ENCODE measurements around the gene CDH26. TPM values are rescaled to one million over a fixed set of nuclear protein-coding genes. Genes with fewer than 3 reads are reported as not detected.

Gene CDH26
- total and polyA plus RNA-seq, 9 of the 15 experiments (the other 6 are each of a cell fraction or from before 2014, with no cell fraction given): 0.07 to 0.13 (median 0.10) TPM; not detected in 4

DNA sequence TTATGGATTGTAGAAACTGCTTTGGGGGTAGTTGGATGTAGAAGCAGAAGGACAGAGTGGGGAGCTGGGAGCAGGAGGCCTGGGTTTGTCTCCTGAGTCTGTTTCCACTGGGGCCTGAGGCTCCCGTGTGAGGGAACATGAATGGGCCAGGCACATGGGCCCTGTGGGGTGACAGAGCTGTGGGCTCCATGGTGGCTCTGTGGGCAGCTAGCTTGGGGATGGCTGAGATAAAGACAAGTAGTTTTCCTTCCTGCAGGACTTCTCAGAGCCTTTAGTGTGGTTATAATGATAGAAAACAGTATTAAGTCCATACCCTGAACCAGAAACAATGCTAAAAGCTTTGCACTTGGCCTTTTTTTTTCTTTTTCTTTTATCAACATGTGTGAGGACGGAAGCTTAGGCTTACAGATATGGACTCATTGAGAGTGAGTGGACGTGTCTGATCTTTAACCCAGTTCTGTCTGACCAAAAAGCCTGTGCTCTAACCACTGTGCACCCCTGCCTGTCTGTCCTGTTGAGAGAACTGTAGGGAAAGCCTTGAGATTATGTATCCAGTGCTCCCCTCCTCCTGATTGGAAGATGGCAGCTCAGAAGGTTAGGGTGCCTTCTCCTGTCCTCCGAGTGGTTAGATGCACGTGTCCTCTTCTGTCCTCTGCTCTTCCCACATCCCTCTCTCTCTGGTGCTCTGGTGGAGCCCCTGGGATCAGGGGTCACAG lies 98.3 kb downstream of the CDH26 start:
- Histone ChIP-seq H3K27ac (ENCODE audit: extremely low read depth, low read depth, low read length) (no peak overlapping the region), H3K9ac (ENCODE audit: insufficient read depth in 1 of 2, low read depth in 2 of 2, low read length in 2 of 2) (no peak overlapping the region), H3K4me2 (ENCODE audit: insufficient read depth, low read length) (no peak overlapping the region), H2AFZ (ENCODE audit: low read depth, low read length) (no peak overlapping the region), H4K20me1 (replicated peaks; ENCODE audit: control insufficient read depth, insufficient read depth, low read length) (no peaks in the 10 kb centered on the region), H3K9me3 (replicated peaks; ENCODE audit: control insufficient read depth, insufficient read depth, low read depth, low read length) (no peaks in the 10 kb centered on the region), H3K4me1 (replicated peaks in 1 of 2; ENCODE audit: control insufficient read depth in 2 of 2, insufficient read depth in 2 of 2, low read length in 2 of 2) (peaks cover 5 to 7% of the 10 kb centered on the region in 2 experiments; a peak in 1 of 5 replicates), H3K4me3 (no peak overlapping the region), H3K9me1 (ENCODE audit: control insufficient read depth, insufficient read depth, low read length) (no peaks in the 10 kb centered on the region), H3K79me2 (ENCODE audit: control insufficient read depth, insufficient read depth, low read length) (no peaks in the 10 kb centered on the region), H3K27me3 (ENCODE audit: control insufficient read depth in 2 of 2, insufficient read depth in 2 of 2, low read length in 2 of 2) (peaks cover 0 to 23% of the 10 kb centered on the region in 2 experiments; a peak in 2 of 5 replicates), H3K36me3 (ENCODE audit: control insufficient read depth, insufficient read depth, low read length) (no peaks in the 10 kb centered on the region)
- ChIA-PET CTCF (ENCODE audit: low intra/inter-chr PET ratio) (interaction anchor here (0.7 to 1.2 kb wide), 3 partner anchors 155 to 1206 kb away, joined by 3 to 4 read pairs (median 3); no protein-coding TSS in a partner anchor), POLR2A (interaction anchor here (0.6 kb wide), 2 partner anchors 123 to 478 kb away, joined by 3 to 5 read pairs; no protein-coding TSS in a partner anchor)
- intact Hi-C loops (cut with micrococcal nuclease): loop anchor here (1.0 to 5.0 kb wide), 2 partner anchors 207 to 1066 kb away; no protein-coding TSS in a partner anchor
- in situ Hi-C loops (cut with MboI): no loop called here
- DNase-seq (ENCODE audit: extremely low read depth in 1 of 4, low spot score in 3 of 4): no peak
- no peak for FAIRE-seq
- TF ChIP-seq SP1 (CRISPR knock-in tag; IDR thresholded peaks at IDR 0.05): no peak
- peak; percentile 17 for TF ChIP-seq RBM25 (IDR thresholded peaks at IDR 0.05; ENCODE audit: low read depth, low read length, severe bottlenecking)
- TF ChIP-seq ZNF239 (CRISPR knock-in tag; IDR thresholded peaks at IDR 0.05): peak; percentile 95
- no TSS peak for BruUV-seq (replicated peaks)
- ATAC-seq: no peak
- WGBS (ENCODE audit: insufficient coverage, low coverage, missing lambda C conversion rate): 7% methylated on average over 5 of the region's 5 CpGs
